A549 (cell line): Measurements from ENCODE around the gene EZH1.

Experiments used
- BHLHE40 ChIP-seq: IDR thresholded peaks from 2 replicates; pipeline ENCODE4 v1.6.1; 2012; ENCODE audit warnings: low read depth, low read length, inconsistent platforms
- CTCF ChIP-seq: fragments of >200 bp; sonication (Bioruptor Twin); formaldehyde crosslinking; IDR thresholded peaks from 3 replicates; pipeline ENCODE4 v1.5.1; 2016
- EHF ChIP-seq: fragments of 250-450 bp; sonication (Bioruptor Pico); IDR thresholded peaks from 2 replicates; pipeline ENCODE4 v1.5.0; 2020; ENCODE audit warnings: mild to moderate bottlenecking
- EHMT2 ChIP-seq: fragments of 200-600 bp; sonication (generic); IDR thresholded peaks from 2 replicates; pipeline ENCODE4 v1.6.1; 2016; ENCODE audit warnings: antibody characterized with exemption, low read depth, mild to moderate bottlenecking, moderate library complexity
- FOSL2 ChIP-seq, 2 experiments: fragments of 450-650 bp in 1 of 2; fragments of >200 bp in 1 of 2; sonication (Bioruptor Twin) in 1 of 2; formaldehyde crosslinking; IDR thresholded peaks; 2 replicates each; pipeline versions ENCODE4 v1.5.0 to v1.6.1; 2016 to 2020; ENCODE audit warnings: mild to moderate bottlenecking in 1 of 2, moderate library complexity in 1 of 2
- MAZ ChIP-seq: fragments of 150-350 bp; IDR thresholded peaks from 2 replicates; pipeline ENCODE4 v1.6.1; 2014; ENCODE audit warnings: antibody characterized with exemption, low read depth, low read length, borderline replicate concordance
- PHF8 ChIP-seq: fragments of 200-600 bp; sonication (generic); IDR thresholded peaks from 2 replicates; pipeline ENCODE4 v1.6.1; 2016; ENCODE audit warnings: low read depth, mild to moderate bottlenecking, antibody characterized with exemption, moderate library complexity, borderline replicate concordance
- POLR2A ChIP-seq: IDR thresholded peaks from 2 replicates; pipeline ENCODE4 v1.6.1; 2012; ENCODE audit warnings: mild to moderate bottlenecking, low read length
- RAD21 ChIP-seq, 2 experiments: fragments of >200 bp in 1 of 2; sonication (Bioruptor Twin) in 1 of 2; formaldehyde crosslinking in 1 of 2; IDR thresholded peaks in 1 of 2; conservative IDR thresholded peaks in 1 of 2; 2 replicates in 1 of 2; 3 replicates in 1 of 2; pipeline ENCODE4 v1.6.1; 2012 to 2018; ENCODE audit warnings: inconsistent platforms in 1 of 2
- USF2 ChIP-seq: fragments of 450-650 bp; IDR thresholded peaks from 2 replicates; pipeline ENCODE4 v1.6.1; 2014; ENCODE audit warnings: antibody characterized with exemption
- TF ChIP-seq, protein P1 (sequence below): fragments of >200 bp; sonication (Bioruptor Twin); formaldehyde crosslinking; IDR thresholded peaks from 3 replicates; pipeline ENCODE4 v1.6.1; 2016

- TF ChIP-seq POLR2A (peak; percentile 66), CTCF (no peak), USF2 (peak; percentile 16; the same call in 1 of the 2 replicates), EHF (0 out of 2 replicates have a peak, but pooled peaks have one; percentile 69), EHMT2 (no peak), BHLHE40 (peak; percentile 79), MAZ (0 out of 2 replicates have a peak, but pooled peaks have one; percentile 69), RAD21 (conservative IDR thresholded peaks at IDR 0.05 in 1 of 2, IDR thresholded peaks at IDR 0.05 in 1 of 2) (no peak; a peak in 1 of 5 replicates), PHF8 (no peak; the same call in 1 of the 2 replicates), FOSL2 (IDR thresholded peaks at IDR 0.05) (no peak), FOSL2 (CRISPR knock-in tag; IDR thresholded peaks at IDR 0.05) (peak; percentile 72)
- TF ChIP-seq, protein P1, sequence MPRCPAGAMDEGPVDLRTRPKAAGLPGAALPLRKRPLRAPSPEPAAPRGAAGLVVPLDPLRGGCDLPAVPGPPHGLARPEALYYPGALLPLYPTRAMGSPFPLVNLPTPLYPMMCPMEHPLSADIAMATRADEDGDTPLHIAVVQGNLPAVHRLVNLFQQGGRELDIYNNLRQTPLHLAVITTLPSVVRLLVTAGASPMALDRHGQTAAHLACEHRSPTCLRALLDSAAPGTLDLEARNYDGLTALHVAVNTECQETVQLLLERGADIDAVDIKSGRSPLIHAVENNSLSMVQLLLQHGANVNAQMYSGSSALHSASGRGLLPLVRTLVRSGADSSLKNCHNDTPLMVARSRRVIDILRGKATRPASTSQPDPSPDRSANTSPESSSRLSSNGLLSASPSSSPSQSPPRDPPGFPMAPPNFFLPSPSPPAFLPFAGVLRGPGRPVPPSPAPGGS: peak; percentile 82
Measured at GRCh38 chr17:42677921-42678781, 66.7 kb downstream of the EZH1 start.
